ENCODE results near the gene CEMIP. TPM values are rescaled to one million over a fixed set of nuclear protein-coding genes. Genes with fewer than 3 reads are reported as not detected.

Gene CEMIP
- total RNA-seq, 1 donor, result 687 TPM

GRCh38 chr15:80878867-80879250 is 99.7 kb downstream of the CEMIP start:
- Histone ChIP-seq H3K27ac (ENCODE audit: low read depth, low read length) (no peak overlapping the region), H2AFZ (ENCODE audit: low read length) (no peak overlapping the region), H3K4me2 (ENCODE audit: insufficient read depth, low read length) (no peak overlapping the region), H3K4me3 (ENCODE audit: insufficient read depth, low read length) (no peak overlapping the region), H3K36me3 (ENCODE audit: insufficient read depth, low read length) (peaks cover 98% of the 10 kb centered on the region), H3K4me1 (ENCODE audit: insufficient read depth, low read length) (no peaks in the 10 kb centered on the region), H3K27me3 (ENCODE audit: insufficient read depth, low read length) (no peaks in the 10 kb centered on the region), H3K79me2 (ENCODE audit: insufficient read depth, low read length) (no peaks in the 10 kb centered on the region), H4K20me1 (ENCODE audit: insufficient read depth, low read length) (peaks cover 23% of the 10 kb centered on the region), H3K9me3 (ENCODE audit: low read depth, low read length) (no peaks in the 10 kb centered on the region)
- DNase-seq (ENCODE audit: insufficient read length, low spot score, missing footprints), result no peak
- TF ChIP-seq CTCF (IDR thresholded peaks at IDR 0.05; ENCODE audit: extremely low read depth, low read depth, low read length), result no peak

- Histone ChIP-seq H3K79me2 (ENCODE audit: insufficient read depth, low read length) (no peaks in the 10 kb centered on the region), H4K20me1 (ENCODE audit: insufficient read depth, low read length) (peaks cover 26% of the 10 kb centered on the region), H3K27ac (ENCODE audit: low read depth, low read length) (no peak overlapping the region), H3K27me3 (ENCODE audit: insufficient read depth, low read length) (no peaks in the 10 kb centered on the region), H3K36me3 (ENCODE audit: insufficient read depth, low read length) (peaks cover 98% of the 10 kb centered on the region), H3K9me3 (ENCODE audit: low read depth, low read length) (no peaks in the 10 kb centered on the region), H3K4me2 (ENCODE audit: insufficient read depth, low read length) (no peak overlapping the region), H3K4me3 (ENCODE audit: insufficient read depth, low read length) (no peak overlapping the region), H2AFZ (ENCODE audit: low read length) (no peak overlapping the region), H3K4me1 (ENCODE audit: insufficient read depth, low read length) (no peaks in the 10 kb centered on the region)
- no peak for DNase-seq (ENCODE audit: insufficient read length, low spot score, missing footprints)
- TF ChIP-seq CTCF (IDR thresholded peaks at IDR 0.05; ENCODE audit: extremely low read depth, low read depth, low read length), result no peak
These were observed 100.9 kb downstream of the CEMIP start for GRCh38 chr15:80880086-80880485.

GRCh38 chr15:80883641-80884040 is 104.5 kb downstream of the CEMIP start:
- Histone ChIP-seq H3K4me3 (ENCODE audit: insufficient read depth, low read length) (no peak overlapping the region), H3K4me2 (ENCODE audit: insufficient read depth, low read length) (no peak overlapping the region), H3K36me3 (ENCODE audit: insufficient read depth, low read length) (peaks cover 98% of the 10 kb centered on the region)

GRCh38 chr15:80885016-80885579 is 105.9 kb downstream of the CEMIP start:
- Histone ChIP-seq H3K4me1 (ENCODE audit: insufficient read depth, low read length) (peaks cover 6% of the 10 kb centered on the region), H3K36me3 (ENCODE audit: insufficient read depth, low read length) (peaks cover 99% of the 10 kb centered on the region), H3K4me2 (ENCODE audit: insufficient read depth, low read length) (no peak overlapping the region), H3K79me2 (ENCODE audit: insufficient read depth, low read length) (no peaks in the 10 kb centered on the region), H3K9me3 (ENCODE audit: low read depth, low read length) (no peaks in the 10 kb centered on the region), H4K20me1 (ENCODE audit: insufficient read depth, low read length) (peaks cover 19% of the 10 kb centered on the region), H3K4me3 (ENCODE audit: insufficient read depth, low read length) (no peak overlapping the region), H3K27ac (ENCODE audit: low read depth, low read length) (no peak overlapping the region), H2AFZ (ENCODE audit: low read length) (no peak overlapping the region), H3K27me3 (ENCODE audit: insufficient read depth, low read length) (no peaks in the 10 kb centered on the region)
- no peak for DNase-seq (ENCODE audit: insufficient read length, low spot score, missing footprints)
- no peak for TF ChIP-seq CTCF (IDR thresholded peaks at IDR 0.05; ENCODE audit: extremely low read depth, low read depth, low read length)

More at GRCh38 chr15:80883641-80884040, 104.5 kb downstream of the CEMIP start:
- Histone ChIP-seq H2AFZ (ENCODE audit: low read length) (no peak overlapping the region), H3K9me3 (ENCODE audit: low read depth, low read length) (no peaks in the 10 kb centered on the region), H4K20me1 (ENCODE audit: insufficient read depth, low read length) (peaks cover 23% of the 10 kb centered on the region), H3K27me3 (ENCODE audit: insufficient read depth, low read length) (no peaks in the 10 kb centered on the region), H3K79me2 (ENCODE audit: insufficient read depth, low read length) (no peaks in the 10 kb centered on the region), H3K27ac (ENCODE audit: low read depth, low read length) (no peak overlapping the region), H3K4me1 (ENCODE audit: insufficient read depth, low read length) (no peaks in the 10 kb centered on the region)
- TF ChIP-seq CTCF (IDR thresholded peaks at IDR 0.05; ENCODE audit: extremely low read depth, low read depth, low read length), result no peak
- no peak for DNase-seq (ENCODE audit: insufficient read length, low spot score, missing footprints)
